VCaP (cell line): Measurements from ENCODE around the gene KLHL18.

Experiments
- H3K27ac ChIP-seq: fragments of 450-650 bp; 2 replicates; pipeline ENCODE4 v1.5.1; 2017
- TF ChIP-seq, protein P1 (sequence below): fragments of 450-650 bp; conservative IDR thresholded peaks from 2 replicates; pipeline ENCODE4 v1.5.1; 2017; ENCODE audit warnings: mild to moderate bottlenecking, moderate library complexity

Gene KLHL18

DNA sequence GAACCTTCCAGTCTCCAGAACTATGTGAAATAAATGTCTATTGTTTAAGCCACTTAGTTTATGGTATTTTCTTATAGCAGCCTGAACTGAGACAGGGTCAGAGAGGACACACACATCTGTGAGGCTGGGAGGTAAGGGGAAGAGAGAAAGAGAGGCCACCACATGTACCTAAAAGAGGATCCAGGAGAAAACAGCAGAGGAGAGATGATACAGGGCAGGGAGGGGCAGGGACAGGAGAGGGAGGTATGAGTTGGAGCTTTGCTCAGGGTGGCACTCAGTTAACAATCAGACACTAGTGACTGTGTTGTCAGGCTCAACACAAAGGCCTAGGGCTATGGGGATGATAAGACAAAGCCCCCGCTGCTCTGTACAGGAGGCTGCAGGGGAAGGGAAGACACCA lies 17.7 kb upstream of the KLHL18 start:
- TF ChIP-seq, protein P1, sequence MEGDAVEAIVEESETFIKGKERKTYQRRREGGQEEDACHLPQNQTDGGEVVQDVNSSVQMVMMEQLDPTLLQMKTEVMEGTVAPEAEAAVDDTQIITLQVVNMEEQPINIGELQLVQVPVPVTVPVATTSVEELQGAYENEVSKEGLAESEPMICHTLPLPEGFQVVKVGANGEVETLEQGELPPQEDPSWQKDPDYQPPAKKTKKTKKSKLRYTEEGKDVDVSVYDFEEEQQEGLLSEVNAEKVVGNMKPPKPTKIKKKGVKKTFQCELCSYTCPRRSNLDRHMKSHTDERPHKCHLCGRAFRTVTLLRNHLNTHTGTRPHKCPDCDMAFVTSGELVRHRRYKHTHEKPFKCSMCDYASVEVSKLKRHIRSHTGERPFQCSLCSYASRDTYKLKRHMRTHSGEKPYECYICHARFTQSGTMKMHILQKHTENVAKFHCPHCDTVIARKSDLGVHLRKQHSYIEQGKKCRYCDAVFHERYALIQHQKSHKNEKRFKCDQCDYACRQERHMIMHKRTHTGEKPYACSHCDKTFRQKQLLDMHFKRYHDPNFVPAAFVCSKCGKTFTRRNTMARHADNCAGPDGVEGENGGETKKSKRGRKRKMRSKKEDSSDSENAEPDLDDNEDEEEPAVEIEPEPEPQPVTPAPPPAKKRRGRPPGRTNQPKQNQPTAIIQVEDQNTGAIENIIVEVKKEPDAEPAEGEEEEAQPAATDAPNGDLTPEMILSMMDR = no peak
- no peak overlapping the region for H3K27ac ChIP-seq

DNA sequence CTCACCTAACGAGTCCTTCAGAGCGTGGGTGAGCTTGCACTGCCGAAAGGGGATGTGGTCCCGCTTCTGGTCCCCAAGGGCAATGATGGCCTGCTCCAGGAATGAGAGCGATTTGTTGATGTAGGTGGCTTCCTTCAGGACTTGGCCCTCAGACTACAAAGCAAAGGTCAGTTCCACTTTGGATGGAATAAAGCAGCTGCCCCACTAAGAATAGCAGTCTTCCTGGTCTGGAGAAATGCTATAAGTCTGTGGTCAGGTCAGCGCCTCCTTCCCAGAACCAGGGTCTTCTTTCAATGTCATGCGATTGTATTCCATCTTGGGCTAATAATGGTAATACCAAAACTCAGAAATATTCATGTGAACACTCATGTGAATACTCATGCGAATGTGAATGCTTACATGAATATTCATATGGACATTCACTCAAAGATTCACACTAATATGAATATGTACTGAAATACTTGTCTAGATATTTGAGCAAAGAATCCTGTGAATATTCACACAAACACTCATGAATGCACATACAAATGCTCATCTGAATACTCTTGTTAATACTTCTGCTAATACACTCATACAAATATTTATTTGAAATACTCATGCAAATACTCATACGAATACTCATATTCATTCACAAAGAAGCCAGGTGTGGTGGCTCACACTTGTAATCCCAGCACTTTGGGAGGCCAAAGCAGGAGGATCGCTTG lies 16.9 kb upstream of the KLHL18 start:
- H3K27ac ChIP-seq = no peak overlapping the region
- TF ChIP-seq, protein P1 = no peak

DNA sequence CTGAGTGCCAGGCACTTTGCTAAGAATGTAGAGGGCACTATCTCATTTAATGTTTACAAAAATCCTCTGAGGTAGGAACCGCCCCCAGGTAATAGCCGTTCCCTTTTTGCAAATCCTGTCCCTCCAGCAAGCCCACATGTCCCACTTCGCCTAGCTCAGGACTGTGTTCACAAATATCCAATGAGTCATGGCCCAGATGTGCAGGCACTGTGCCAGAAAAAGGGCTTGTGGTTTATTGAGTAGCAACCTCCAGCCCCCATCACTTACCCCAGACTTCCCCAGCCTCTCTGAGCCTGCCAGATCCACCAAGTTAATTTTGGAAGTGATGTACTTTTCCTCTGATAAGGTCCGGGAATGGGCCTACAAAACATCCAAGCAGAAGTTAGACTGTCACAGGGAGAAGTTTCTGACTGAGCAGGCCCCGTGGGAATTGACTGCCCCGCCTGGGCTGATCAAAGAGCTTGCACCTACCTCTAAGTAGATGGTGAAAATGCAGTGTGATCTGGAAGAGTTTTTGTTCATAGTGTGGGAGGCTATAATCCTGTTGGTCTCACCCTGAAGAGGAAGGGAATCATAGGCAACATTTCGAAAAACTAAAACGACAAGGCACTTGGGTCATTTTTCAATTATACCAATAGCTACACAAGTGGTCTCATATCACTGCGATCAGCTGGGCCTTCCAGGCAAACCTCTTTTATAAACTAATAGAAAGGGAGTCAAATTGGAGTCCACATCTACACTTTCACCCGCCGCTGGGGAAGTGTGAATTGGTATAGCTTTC lies 15.8 kb upstream of the KLHL18 start:
- no peak overlapping the region for H3K27ac ChIP-seq
- TF ChIP-seq, protein P1 = no peak

DNA sequence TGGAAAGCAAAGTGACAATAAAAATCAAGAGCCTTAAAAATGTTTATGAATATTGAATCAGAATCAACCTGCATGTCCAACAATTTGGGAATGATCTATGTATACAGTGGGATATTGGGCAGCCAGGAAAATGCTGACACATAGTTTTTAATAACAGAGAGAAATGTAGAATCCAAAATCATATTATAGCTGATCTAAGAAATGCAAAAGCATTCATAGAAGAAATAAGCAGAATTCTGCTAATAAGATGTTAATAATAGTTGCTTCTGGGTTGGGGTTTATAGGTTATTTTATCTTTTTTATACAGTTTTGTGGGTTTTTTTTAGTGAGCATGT lies 15.3 kb upstream of the KLHL18 start:
- TF ChIP-seq, protein P1 = no peak
- no peak overlapping the region for H3K27ac ChIP-seq

DNA sequence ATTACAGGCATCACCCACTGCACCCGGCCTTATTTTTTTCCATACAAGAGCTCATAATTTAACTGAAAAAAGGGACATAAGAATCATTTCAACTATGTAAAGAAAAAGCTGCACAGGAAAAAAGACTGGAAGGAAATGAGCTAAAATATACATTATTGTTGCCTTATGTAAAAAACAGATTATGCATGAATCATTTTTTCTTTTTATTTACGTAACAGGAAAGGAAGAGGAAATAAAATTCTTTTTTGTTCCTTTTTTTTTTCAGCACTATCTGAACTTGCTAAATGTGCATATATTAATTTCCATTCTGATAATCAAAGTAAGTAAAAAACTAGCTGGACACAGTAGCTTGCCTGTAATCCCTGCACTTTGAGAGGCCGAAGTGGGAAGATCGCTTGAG lies 12.2 kb upstream of the KLHL18 start:
- TF ChIP-seq, protein P1 = no peak
- no peak overlapping the region for H3K27ac ChIP-seq

DNA sequence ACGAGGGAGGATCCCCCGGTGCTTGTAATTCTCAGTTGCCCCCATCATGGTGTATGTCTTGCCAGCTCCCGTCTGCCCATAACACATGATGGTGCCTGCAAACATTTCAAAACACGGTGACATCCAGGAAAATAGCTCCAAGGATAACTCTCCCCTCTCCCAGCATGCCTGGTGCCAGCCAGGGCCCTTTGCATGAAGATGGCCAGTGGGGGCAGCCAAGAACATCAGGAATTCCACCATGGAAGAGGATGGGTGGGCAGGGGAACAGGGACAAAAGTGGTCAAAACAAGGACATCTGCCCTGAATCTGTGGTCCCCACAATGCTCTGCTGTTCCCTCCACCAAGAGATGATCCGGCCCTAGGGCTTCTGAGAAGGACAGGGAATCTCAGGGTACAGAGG lies 9.2 kb upstream of the KLHL18 start:
- H3K27ac ChIP-seq = no peak overlapping the region
- TF ChIP-seq, protein P1 = no peak

DNA sequence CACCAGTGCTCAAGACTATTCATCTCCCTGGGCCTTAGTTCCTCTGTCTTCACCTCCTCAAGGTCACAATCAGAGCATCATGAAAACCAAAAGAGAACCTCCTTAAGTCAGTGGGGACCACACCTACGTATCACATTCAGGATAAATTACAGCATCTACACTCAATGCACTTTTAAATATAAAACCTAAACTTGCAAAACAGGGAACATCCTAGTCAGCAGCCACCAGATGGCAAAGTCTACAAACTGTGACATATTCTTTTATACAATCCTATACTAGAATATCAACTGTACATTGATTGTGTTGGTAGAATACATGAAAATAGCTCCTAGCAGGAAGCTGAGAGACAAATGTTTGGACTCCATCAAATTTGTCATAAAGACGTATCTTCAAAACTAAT lies 8.1 kb upstream of the KLHL18 start:
- TF ChIP-seq, protein P1 = no peak
- no peak overlapping the region for H3K27ac ChIP-seq
